Stimulated activated CD8-positive, alpha-beta memory T cell treated with anti-CD3 and anti-CD28 coated beads, Interleukin-15, amount 100 ng/mL, for 24 hours (primary cell): ENCODE data around the gene TF.

Experiments
- DNase-seq: peaks from one replicate; pipeline ENCODE4 v3.0.0-alpha.2; 2020; ENCODE audit warnings: low read depth

The TF gene

GRCh38 chr3:133836497-133837158 lies 90.4 kb downstream of the TF start:
- DNase-seq: no peak

- DNase-seq: no peak
Observed at GRCh38 chr3:133837487-133838295, 91.5 kb downstream of the TF start.

- no peak for DNase-seq
Observed at GRCh38 chr3:133838296-133838789, 92.2 kb downstream of the TF start.

GRCh38 chr3:133838916-133839800 lies 93.0 kb downstream of the TF start:
- DNase-seq: no peak

GRCh38 chr3:133840055-133840737 lies 94.0 kb downstream of the TF start:
- DNase-seq: no peak

GRCh38 chr3:133840767-133841166 lies 94.6 kb downstream of the TF start:
- DNase-seq: no peak

GRCh38 chr3:133841196-133841595 lies 95.0 kb downstream of the TF start:
- DNase-seq: no peak

- no peak for DNase-seq
Observed at GRCh38 chr3:133842158-133842557, 96.0 kb downstream of the TF start.

GRCh38 chr3:133843634-133844033 lies 97.4 kb downstream of the TF start:
- DNase-seq: no peak

GRCh38 chr3:133845127-133845526 lies 98.9 kb downstream of the TF start:
- no peak for DNase-seq
